Ureter (tissue), 1 donor: ENCODE results near the gene GPBP1. TPM values are rescaled to one million over a fixed set of nuclear protein-coding genes. Genes with fewer than 3 reads are reported as not detected.
"Not testable (repeated sequence)": the region's sequence is repeated elsewhere in the genome, so short reads cannot be mapped to it uniquely, and the experiment has no call there.

Experiments used
- DNase-seq: peaks from one replicate; pipeline ENCODE4 v3.0.0-alpha.2; 2020; ENCODE audit warnings: low spot score
- total RNA-seq: library from RNA; stranded (reverse); gene quantifications from one replicate; pipeline ENCODE4 v1.2.4, GENCODE V29; 2023
- donor health status: DM: yes; HTN: yes; CAD: no.

GPBP1 gene
- total RNA-seq, 1 donor from 2014 or later = 98.5 TPM

DNA sequence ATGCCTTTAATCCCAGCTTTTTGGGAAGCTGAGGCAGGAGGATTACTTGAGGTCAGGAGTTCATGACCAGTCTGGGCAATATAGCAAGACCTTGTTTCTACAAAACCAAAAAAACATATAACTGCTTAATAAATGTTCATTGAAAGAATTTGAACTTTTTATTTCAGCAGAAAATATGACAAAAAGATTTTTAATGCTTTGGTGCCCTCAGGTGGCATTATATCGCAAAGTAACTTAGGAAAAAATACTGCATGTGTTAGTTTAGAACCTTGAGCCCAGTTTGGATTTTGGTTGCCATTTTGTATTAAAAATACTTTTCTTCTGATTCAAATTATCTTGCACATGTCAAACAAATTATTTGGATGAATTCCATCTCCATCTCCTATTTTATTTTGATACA is 103.2 kb downstream of the GPBP1 start:
- DNase-seq = no peak

DNA sequence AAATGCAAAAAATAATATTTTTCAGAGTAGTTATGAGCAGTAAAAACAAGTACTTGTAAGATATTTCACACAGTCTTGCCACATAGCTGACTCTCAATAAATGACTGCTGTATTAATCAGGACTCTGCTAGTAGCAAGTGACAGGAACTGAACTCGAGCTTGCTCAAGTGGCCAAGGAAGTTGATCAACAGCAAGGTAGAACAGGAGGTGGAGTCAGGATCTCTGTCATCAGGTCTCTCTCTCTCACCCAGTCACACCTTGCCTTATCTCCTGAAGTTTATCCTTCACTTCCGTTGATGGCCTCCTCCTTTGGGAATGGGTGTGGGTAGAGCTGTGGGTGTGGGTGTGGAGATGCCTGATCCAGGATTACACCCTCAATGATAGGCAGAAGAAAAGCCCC is 107.0 kb downstream of the GPBP1 start:
- no peak for DNase-seq

- DNase-seq = not testable (repeated sequence)
These were observed 111.2 kb downstream of the GPBP1 start for GRCh38 chr5:57285084-57285483.

DNA sequence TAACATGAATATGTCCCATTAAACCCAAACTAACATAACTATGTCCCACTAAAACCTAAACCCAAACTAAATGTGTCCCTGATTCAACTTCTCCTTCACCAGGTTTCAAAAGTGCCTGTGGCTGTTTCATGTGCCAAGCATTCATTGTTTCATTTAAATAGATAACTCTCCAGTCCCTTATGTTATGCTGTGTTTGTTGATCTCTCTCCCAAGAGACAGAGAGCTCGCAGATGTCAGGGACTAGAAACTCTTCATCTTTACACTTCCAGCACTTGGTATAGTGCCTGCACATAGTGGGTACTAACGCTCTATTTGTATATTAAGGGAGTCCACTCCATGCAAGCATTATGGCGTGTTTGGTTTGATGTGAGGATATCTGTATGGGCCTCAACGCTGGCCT is 118.0 kb downstream of the GPBP1 start:
- no peak for DNase-seq

DNA sequence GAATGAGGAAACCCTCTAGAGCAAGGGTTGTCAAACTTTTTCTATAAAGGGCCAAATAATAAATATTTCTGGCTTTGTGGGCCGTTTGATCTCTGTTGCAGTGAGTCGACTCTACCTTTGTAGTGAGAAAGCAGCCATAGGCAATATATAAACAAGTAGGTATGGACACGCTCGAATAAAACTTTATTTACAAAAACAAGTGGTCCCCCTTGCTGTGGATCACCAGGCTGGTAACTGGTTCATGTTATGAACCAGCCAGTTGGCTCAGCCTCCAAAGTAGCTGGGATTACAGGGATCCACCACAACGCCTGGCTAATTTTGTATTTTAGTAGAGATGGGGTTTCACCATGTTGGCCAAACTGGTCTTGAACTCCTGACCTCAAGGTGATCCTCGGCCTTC is 118.5 kb downstream of the GPBP1 start:
- no peak for DNase-seq

DNA sequence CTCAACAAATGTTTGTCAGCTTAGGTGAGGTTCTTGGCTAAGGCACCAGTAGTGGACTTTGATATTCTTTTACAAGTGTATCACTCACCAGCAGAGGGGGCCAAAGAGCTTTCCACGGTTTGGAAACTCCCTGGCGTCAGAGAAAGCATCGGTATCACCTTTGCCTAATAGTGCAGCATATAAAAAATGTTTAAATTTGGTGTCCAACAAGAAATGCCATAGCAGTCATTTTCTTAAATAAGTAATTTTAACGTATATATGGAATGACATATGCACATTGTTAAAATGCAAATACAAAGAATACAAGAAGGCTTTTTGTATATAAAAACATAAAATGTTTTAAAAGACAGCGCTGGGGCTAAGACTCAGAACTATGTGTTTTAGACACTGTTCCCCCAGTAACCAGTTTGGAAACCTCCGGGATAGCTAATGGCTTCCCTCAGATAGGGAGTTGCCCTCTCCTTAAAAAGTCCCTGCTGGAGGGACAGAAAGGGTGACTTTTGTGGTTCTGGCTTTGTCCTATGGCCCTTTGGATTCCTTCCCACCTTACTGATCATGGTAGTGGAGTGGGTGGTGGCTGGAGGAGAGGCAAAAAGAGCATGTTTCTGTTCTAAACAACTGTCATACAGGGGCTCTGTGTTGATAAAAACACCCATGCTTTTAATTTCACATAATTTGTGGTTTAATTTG is 124.6 kb downstream of the GPBP1 start:
- peak; percentile 90 for DNase-seq

GRCh38 chr5:57298985-57299491 is 125.2 kb downstream of the GPBP1 start:
- peak; percentile 49 for DNase-seq

GRCh38 chr5:57299986-57300385 is 126.1 kb downstream of the GPBP1 start:
- DNase-seq = no peak

DNA sequence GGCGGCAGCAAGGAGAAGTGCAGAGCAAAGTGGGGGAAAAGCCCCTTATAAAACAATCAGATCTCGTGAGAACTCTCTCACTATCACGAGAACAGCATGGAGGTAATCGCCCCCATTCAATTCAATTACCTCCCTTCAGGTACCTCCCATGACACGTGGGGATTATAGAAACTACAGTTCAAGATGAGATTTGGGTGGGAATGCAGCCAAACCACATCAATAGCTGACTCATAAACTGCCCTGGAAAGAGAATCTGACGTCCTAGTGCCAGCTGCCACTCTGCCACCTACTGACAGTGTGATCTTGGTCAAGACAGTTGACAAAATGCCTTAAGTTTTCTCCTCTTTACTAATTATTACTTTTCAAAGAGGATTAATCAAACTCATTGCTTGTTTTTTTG is 128.3 kb downstream of the GPBP1 start:
- no peak for DNase-seq

GRCh38 chr5:57302643-57303042 is 128.8 kb downstream of the GPBP1 start:
- no peak for DNase-seq

DNA sequence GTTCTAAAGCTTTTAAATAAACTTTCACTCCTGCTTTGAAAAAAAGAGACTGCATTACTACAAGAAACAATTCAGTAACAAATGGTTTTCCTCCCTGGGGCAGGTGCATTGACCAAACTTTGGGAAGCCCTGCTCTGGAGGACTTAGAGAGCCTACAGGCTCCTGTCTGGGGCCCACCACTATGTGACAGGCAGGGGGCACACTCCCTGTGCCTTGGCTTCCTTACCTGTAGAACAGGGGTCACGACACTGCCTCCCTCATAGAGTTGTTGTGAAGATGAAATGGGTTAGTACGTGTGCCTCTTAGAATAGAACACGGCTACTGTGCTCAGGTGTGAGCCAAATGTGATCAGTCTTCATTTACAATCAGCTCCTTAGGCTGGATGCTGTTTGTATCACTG is 130.1 kb downstream of the GPBP1 start:
- no peak for DNase-seq

GRCh38 chr5:57304931-57305330 is 131.1 kb downstream of the GPBP1 start:
- DNase-seq = no peak

DNA sequence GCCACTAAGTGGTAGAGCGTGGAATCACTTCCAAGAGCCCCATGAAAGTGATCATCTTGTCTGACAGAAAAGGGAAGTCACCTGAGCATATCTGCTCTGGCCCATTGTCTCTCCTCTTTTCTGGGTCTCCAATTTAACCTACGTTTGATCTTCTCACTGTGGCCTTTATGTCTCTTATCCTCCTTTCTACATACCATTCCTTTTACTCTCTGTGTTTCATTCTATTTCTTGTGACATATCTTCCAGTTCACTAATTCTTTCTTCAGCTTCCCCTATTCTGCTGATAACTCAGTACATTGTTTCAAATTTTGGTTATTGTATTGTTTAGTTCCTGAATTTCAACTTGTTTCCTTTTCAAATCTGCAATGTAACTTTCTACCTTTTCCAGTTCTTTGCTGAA is 132.5 kb downstream of the GPBP1 start:
- no peak for DNase-seq

- DNase-seq = no peak
These were observed 133.7 kb downstream of the GPBP1 start for GRCh38 chr5:57307516-57307915.

DNA sequence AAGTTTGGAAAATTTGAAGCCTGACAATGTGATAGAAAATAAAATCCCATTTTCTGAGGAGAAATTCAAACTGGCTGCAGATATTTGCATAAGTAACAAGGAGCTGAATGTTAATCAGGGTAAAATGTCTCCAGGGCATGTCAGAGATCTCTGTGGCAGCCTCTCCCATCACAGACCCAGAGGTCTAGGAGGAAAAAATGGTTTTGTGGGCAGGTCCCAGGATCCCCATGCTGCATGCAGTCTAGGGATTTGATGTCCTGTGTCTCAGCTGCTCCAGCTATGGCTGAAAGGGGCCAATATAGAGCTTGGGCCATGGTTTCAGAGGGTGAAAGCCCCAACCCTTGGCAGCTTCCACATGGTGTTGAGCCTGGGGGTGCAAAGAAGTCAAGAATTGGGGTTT is 135.2 kb downstream of the GPBP1 start:
- DNase-seq = not testable (repeated sequence)

DNA sequence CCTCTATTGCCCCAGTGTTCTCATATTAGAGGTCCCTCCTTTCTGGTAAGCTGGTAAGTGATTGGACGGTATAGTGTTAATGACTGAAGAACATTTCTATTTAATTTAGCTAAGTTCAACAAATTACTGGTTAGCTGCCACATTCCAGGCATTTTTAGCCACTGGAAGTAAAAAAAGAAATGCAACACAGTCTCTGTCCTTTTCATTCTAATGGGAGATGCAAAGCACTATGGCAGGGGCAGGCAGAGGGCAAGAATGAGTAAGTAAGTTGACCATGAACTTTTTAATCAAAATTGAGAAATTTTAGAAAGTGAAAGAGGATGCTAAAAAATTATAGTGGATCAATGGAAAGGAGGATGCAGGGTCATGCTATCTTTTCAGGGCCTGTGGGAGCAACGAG is 137.4 kb downstream of the GPBP1 start:
- DNase-seq = no peak

GRCh38 chr5:57311921-57312735 is 138.3 kb downstream of the GPBP1 start:
- DNase-seq = no peak

GRCh38 chr5:57313716-57314115 is 139.9 kb downstream of the GPBP1 start:
- DNase-seq = no peak

Other genes with a start within 250 kb of the GPBP1 start
- gene MIER3, start 221.9 kb upstream of the GPBP1 start, total RNA-seq = 22.4 TPM